ENCODE data around the gene U2AF2.

U2AF2 gene

DNA sequence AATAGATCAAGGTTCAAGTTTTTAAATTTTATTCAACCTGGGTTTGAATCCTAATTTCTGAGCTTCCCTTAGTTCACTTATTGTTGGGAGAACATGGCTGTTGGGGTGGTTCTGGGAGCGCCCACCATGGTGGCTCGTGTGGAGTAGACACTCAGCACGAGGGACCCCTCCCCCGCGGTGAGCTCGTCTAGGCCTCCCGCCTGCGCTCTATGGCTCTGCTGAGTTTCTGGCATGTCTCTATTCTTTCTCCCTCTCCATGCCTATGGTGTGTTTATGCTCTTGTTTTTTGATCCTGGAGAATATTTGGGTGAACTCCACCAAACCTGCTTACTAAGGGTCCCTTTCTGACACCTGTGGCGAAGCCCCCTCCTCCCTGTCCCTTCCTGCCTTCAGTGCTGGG, 18.6 kb downstream of the U2AF2 start:
- no peak for DNase-seq (ENCODE audit: extremely low read depth in 1 of 2, low read depth in 1 of 2)

- no peak for DNase-seq (ENCODE audit: extremely low read depth in 1 of 2, low read depth in 1 of 2)
These were observed 19.1 kb downstream of the U2AF2 start for GRCh38 chr19:55673889-55674288.

DNA sequence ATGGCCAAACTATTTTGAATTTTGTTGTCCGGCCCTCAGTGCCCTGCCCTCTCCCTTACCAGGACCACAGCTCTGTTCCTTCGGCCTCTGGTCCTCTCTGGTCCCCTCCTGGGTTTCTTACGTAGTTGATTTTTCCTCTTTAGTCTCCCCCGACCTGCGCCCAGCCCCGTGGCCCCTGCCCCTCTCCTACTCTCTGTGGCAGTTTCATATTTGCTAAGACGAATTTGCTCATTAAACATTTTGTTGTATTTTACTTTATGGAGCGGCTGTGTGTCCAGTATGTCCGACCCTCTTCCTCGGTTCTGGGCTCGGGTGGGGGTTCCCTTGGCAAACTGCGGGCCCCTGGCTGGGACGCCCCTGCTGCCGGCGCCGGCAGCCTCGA, 19.6 kb downstream of the U2AF2 start:
- DNase-seq (ENCODE audit: extremely low read depth in 1 of 2, low read depth in 1 of 2) = no peak

GRCh38 chr19:55674841-55675660, 20.2 kb downstream of the U2AF2 start, which contains the start of gene EPN1:
EPN1 (plus strand) TSS chr19:55675226; CDS start chr19:55678628, 3,402 bp downstream.
- peak; percentile 95 to 99 for DNase-seq (ENCODE audit: extremely low read depth in 1 of 2, low read depth in 1 of 2)

- DNase-seq (ENCODE audit: extremely low read depth in 1 of 2, low read depth in 1 of 2) = no peak
These were observed 21.0 kb downstream of the U2AF2 start for GRCh38 chr19:55675661-55676354.

DNA sequence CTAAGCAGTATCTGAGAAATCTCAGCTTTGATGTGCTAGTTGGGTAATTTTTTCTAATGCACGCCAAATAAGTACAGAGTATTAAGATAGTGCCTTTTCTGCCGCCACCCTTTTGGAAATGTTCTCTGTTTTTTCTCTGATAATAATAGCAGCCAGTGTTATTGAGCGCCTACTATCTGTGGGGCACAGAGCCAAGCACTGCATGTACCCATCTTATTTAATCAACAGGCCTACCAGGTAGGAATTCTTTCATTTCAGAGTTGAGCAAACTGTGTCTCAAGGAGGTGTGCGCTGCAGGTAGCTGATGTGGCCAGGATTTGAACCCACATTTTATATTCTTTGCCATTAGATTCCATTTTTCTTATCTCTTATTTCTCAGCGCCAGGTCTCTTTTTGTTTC, 21.5 kb downstream of the U2AF2 start:
- DNase-seq (ENCODE audit: extremely low read depth in 1 of 2, low read depth in 1 of 2) = no peak

DNA sequence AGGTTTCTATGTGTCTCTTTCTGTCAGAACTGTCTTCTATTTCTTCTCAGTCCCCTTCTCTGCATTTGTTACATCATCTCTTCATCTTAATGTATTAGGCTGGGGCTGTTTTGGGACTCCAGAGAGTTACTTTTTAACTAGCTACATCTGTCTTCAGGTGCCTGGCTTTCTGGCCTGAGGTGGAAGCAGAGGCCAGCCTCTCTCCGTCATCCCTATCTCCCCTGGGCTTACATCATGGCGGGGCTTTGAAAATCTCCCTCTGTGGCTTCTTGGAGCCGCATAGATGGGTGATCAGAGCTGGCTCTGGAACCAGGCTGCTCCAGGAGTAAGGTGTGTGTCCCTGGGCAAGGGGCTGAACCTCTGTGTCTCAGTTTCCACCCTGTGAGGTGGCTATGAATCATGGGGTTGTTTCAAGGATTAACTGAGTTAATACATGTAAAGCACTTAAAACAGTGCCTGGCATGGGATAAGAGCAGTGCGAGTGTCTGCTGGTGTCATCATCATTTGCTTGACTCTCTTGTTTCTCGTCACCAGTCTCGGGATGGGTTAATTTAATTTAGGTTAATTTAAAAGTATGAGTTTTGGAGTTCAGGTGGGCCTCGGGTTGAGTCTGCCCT, 22.2 kb downstream of the U2AF2 start:
- no peak for DNase-seq (ENCODE audit: extremely low read depth in 1 of 2, low read depth in 1 of 2)

DNA sequence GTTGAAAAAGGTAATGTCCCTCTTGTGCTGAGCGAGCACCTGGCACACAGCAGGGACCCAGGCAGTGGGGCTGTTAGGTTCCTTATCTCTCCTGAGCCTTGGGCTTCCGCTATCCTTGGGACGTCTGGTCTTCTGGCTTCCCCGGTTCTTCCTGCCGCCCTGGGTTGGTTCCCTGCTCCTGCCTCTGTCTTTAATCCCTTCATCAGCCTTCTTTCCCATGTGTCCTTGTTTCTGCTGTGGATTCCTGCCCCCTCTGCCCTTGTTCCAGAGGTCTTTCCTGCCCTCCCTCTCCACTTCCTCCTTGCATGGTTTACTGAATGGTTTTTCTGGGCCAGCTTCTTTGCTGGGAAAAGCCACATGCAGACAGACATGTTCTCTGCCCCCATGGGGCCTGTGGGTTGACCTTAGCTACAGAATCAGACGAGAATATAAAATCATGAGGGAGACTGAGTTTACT, 22.8 kb downstream of the U2AF2 start:
- no peak for DNase-seq (ENCODE audit: extremely low read depth in 1 of 2, low read depth in 1 of 2)

GRCh38 chr19:55678121-55678671, 23.4 kb downstream of the U2AF2 start:
- no peak for DNase-seq (ENCODE audit: extremely low read depth in 1 of 2, low read depth in 1 of 2)

DNA sequence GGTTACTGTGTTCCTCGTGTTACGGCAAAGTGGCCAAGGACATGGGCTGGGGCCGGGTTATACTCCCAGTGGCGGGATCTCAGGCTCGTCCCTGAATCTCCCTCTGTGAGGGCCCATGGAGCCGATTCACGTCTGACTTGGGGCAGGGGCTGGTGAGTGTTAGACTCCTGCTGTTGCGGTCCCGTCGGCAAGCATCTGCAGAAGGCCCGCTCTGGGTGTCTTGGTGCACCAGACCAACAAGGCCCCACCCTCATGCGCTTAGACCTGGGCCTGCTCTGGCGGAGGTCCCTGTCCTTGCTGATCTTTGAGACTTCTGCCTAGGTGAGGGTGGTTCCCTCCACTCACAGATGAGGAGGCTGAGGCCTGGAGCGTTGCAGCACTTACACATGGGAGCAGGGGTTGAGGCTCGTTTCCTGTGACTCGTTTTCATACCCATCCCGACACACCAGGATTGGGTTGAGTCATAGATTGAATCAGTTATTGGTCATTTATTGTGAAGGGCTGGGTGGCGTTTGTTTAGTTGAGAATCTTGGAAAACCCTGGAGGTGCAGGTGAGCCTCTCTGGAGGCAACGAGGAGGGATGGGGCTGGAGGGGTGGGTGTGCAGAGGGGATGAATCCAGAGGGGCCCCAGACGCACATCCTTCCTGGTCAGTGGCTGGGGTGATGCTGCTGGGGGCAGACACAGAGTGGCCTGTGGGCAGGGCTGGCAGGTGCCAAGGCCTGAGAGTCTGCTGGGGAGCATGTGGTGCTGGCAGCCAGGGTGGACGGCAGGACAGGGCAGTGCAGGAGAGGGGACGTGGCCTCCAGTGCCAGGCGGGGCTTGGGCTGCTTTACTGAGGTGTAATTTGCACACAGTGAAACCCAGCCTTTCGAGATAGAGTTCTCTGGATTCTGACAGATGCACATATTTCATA, 24.8 kb downstream of the U2AF2 start:
- DNase-seq (ENCODE audit: extremely low read depth in 1 of 2, low read depth in 1 of 2) = no peak

DNA sequence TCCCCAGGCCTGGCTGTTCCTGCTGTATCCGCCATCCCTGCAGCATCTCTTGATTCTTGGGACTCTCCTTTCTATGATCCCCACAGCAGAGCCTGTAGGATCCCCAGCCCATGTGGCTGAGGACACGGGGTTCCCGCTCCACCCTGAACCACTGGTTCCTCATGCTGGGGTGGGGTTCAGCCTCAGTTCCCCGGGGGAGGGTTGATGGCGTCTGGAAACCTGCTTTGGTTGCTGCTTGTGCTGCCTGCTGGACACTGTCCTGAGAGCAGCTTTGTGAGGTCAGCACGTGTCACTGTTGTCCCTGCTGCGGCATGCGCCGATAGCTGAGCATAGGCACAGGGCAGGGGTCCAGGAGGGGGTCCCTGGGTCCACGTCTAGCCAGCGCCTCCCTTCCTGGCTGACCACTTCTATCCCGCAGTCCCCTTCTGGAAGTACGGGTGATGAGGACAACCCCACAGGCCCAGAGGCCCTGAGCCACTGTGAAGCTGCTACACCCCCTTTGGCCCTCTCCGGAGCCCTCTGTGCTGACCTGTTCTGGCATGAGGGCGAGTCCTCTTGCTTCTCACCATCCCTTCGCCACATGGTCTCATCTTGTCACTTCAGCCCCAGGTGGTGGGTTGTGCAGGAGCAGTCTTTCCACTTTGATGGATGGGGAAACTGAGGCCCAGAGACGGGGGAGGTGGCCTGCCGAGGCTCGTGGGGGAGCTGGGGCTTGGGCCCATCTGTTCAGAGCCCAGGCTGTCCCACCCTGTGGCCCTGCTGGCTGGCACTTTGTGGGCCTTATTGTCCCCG, 25.7 kb downstream of the U2AF2 start:
- no peak for DNase-seq (ENCODE audit: extremely low read depth in 1 of 2, low read depth in 1 of 2)

DNA sequence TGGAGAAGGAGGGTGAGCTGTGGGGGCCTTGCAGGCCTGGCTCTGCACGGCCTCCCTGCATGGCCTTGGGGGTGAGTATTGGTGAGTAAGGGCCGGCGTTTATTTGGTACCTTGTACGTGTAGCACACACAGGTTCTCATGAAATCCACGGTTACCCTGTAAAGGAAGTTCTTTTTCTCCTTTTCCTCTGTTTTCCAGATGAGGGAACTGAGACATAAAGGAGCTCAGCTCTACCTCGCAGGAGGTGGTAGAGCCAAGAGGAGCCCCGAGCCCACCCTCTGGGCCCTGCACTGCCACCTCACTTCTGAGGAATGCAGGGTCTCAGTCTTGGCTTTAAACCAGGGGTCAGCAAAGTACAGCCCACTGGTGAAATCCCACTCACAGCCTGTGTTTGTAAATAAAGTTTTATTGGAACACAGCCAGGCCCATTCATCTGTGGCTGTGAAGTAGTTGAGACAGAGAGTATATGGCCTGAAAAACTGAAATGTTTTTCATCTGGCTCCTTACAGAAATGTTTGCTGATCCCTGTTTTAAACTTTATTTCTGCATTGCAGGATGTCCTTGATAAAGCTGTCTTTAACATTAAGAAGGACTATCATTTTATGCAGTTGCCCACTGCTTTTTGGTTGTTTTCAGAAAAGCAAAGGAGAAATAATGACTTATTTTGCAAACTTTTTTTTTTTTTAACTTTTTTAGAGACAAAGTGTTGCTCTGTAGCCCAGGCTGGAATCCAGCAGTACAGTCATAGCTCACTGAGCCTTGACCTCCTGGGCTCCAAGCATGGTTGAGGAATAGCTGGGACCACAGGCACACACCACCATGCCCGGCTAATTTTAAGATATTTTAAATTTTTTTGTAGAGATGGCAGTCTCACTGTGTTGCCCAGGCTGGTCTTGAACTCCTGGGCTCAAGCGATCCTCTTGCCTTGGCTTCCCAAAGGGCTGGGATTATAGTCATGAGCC, 26.6 kb downstream of the U2AF2 start:
- no peak for DNase-seq (ENCODE audit: extremely low read depth in 1 of 2, low read depth in 1 of 2)

GRCh38 chr19:55683449-55684261, 28.8 kb downstream of the U2AF2 start:
- no peak for DNase-seq (ENCODE audit: extremely low read depth in 1 of 2, low read depth in 1 of 2)

- DNase-seq (ENCODE audit: extremely low read depth in 1 of 2, low read depth in 1 of 2) = no peak
These were observed 30.3 kb downstream of the U2AF2 start for GRCh38 chr19:55684946-55685681.

DNA sequence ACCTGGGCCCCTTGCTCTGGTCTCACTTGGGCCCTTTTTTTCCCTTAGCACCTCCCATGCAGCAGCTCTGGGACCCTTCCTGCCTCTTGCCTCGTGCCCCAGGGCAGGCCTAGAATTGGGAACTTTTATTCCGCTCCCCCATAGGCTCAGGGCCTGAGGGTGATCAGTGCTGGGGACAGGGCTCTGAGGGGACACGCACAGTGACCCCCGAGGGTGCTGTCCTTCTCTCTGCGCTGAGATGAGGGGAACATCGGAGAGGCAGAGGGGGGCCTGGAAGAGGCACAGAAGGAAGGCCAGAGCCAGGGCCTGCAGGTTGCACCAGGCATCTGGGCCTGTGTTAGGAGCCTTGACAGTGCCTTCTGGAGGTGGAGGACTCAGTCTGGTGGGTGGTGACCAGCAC, 30.9 kb downstream of the U2AF2 start:
- no peak for DNase-seq (ENCODE audit: extremely low read depth in 1 of 2, low read depth in 1 of 2)

GRCh38 chr19:55686311-55687050, 31.6 kb downstream of the U2AF2 start:
- DNase-seq (ENCODE audit: extremely low read depth in 1 of 2, low read depth in 1 of 2) = no peak

Data from stimulated activated CD8-positive, alpha-beta memory T cell treated with anti-CD3 and anti-CD28 coated beads, Interleukin-7, amount 100 ng/mL, for 48 hours (primary cell).